ENCODE data around the gene SEC11A. TPM values are rescaled to one million over a fixed set of nuclear protein-coding genes. Genes with fewer than 3 reads are reported as not detected.

The SEC11A gene
- total and polyA plus RNA-seq, 2 donors (not counting 1 experiment from before 2014, with no cell fraction given): 23.1 to 78.0 TPM

DNA sequence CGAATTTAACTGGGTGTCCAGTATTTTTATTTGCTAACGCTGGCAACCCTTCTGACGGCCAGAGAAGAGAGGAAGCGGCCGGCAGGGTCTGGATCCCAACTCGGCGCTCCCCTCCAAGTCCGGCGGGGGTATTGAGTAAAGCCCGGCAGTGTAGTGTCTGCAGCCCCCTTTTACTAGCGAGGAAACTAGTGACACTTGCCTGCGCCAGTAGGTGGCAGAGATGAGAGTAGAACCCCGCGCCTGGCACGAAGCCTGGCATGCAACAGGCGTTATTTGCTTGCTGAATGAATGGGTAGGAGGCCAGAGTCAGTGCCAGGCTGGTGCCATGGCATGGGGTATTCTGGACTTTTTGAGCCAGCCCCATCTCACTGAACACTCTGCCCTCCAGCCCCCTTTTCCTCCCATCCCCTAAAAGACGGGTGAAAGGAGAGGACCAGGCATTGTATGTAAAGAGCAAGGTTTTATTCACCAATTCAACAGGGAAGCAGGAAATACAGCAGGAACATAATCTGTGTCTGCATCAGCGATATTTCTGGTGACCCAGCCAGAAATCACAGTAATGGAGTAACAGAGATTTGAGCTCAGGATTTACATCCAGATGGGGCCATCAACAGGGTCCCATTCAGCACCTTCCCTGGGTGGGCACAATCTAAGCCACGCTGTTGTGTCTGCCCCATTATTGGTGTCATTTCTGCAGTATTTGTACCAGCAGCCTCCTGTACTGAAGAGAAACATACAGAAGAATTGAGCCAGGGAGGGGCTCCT, 61.1 kb downstream of the SEC11A start:
- peaks cover 37% of the 10 kb centered on the region for H3K4me1 Mint-ChIP-seq

More for the DNA sequence above, 61.1 kb downstream of the SEC11A start:
- Histone ChIP-seq H3K27me3 (replicated peaks in 1 of 4; ENCODE audit: control extremely low read depth in 1 of 4, control insufficient read depth in 3 of 4, insufficient read depth in 4 of 4, low read length in 3 of 4) (no peaks in the 10 kb centered on the region), H3K4me1 (ENCODE audit: control insufficient read depth in 2 of 2, insufficient read depth in 2 of 2, low read length in 2 of 2) (peaks cover 24 to 36% of the 10 kb centered on the region in 2 donors), H3K4me3 (ENCODE audit: control extremely low read depth in 1 of 5, extremely low read depth in 1 of 5, insufficient read depth in 1 of 5, low read depth in 2 of 5, low read length in 4 of 5) (peak overlapping the region; percentile 75 to 93 (median 85)), H3K79me2 (ENCODE audit: control insufficient read depth, insufficient read depth, low read length) (peaks cover 20% of the 10 kb centered on the region), H3K27ac (ENCODE audit: low read length in 2 of 2) (peak overlapping the region; percentile 61 to 88), H4K20me1 (ENCODE audit: control insufficient read depth, insufficient read depth, low read length, poor library complexity, severe bottlenecking) (no peaks in the 10 kb centered on the region), H2AFZ (ENCODE audit: insufficient read depth, low read depth, low read length, poor library complexity, severe bottlenecking) (peak overlapping the region; percentile 94), H3K36me3 (replicated peaks in 1 of 2; ENCODE audit: control extremely low read depth in 1 of 2, control insufficient read depth in 1 of 2, extremely low read depth in 1 of 2, insufficient read depth in 2 of 2, low read length in 1 of 2) (peaks cover 0 to 19% of the 10 kb centered on the region in 2 experiments), H3K4me2 (replicated peaks; ENCODE audit: low read depth, low read length, poor library complexity, severe bottlenecking) (peak overlapping the region; percentile 84), H3K9ac (ENCODE audit: low read length) (peak overlapping the region; percentile 91), H3K9me3 (ENCODE audit: control extremely low read depth in 1 of 3, control insufficient read depth in 2 of 3, insufficient read depth in 1 of 3, low read length in 2 of 3) (no peaks in the 10 kb centered on the region)
- intact Hi-C loops (cut with micrococcal nuclease): loop anchor here (1.0 kb wide), 7 partner anchors 24 to 325 kb away; partner anchors contain the start of genes SEC11A and ZNF592
- H3K9me3 Mint-ChIP-seq (ENCODE audit: insufficient read depth): no peaks in the 10 kb centered on the region
- DNase-seq: peak; percentile 82
- peak overlapping the region; percentile 90 for H3K27ac Mint-ChIP-seq
- 8% methylated on average over 18 of the region's 19 CpGs for WGBS (ENCODE audit: insufficient coverage)
- CTCF ChIA-PET: interaction anchor here (0.9 to 4.1 kb wide), 16 partner anchors 11 to 389 kb away, joined by 3 to 21 read pairs (median 4); partner anchors contain the start of genes SEC11A and ZSCAN2
- peak overlapping the region; percentile 97 for H3K4me3 Mint-ChIP-seq
- ATAC-seq (ENCODE audit: low read depth): peak; percentile 50
- no peak for TF ChIP-seq EZH2 (IDR thresholded peaks at IDR 0.05; ENCODE audit: borderline replicate concordance, insufficient read depth, low read depth, low read length, poor library complexity, severe bottlenecking)
- TF ChIP-seq, protein P1, sequence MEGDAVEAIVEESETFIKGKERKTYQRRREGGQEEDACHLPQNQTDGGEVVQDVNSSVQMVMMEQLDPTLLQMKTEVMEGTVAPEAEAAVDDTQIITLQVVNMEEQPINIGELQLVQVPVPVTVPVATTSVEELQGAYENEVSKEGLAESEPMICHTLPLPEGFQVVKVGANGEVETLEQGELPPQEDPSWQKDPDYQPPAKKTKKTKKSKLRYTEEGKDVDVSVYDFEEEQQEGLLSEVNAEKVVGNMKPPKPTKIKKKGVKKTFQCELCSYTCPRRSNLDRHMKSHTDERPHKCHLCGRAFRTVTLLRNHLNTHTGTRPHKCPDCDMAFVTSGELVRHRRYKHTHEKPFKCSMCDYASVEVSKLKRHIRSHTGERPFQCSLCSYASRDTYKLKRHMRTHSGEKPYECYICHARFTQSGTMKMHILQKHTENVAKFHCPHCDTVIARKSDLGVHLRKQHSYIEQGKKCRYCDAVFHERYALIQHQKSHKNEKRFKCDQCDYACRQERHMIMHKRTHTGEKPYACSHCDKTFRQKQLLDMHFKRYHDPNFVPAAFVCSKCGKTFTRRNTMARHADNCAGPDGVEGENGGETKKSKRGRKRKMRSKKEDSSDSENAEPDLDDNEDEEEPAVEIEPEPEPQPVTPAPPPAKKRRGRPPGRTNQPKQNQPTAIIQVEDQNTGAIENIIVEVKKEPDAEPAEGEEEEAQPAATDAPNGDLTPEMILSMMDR (IDR thresholded peaks at IDR 0.05): peak; percentile 80
- POLR2A ChIA-PET: interaction anchor here (0.5 to 2.9 kb wide), 9 partner anchors 11 to 326 kb away, joined by 3 to 23 read pairs (median 4); partner anchors contain the start of gene SEC11A
- H3K27me3 Mint-ChIP-seq: no peaks in the 10 kb centered on the region
